GM12865 (cell line): ENCODE results near the gene WDR74.

Experiments used
- DNase-seq: peaks from one replicate; pipeline ENCODE4 v3.0.0; 2010; ENCODE audit warnings: low read depth
- H3K4me3 ChIP-seq: 2 replicates; pipeline ENCODE4 v1.5.1; 2011; ENCODE audit warnings: mild to moderate bottlenecking, low read depth, low read length, control low read depth
- TF ChIP-seq, protein P1 (sequence below): IDR thresholded peaks from 2 replicates; pipeline ENCODE4 v1.5.1; 2011; ENCODE audit warnings: low read length, control low read depth, low read depth, inconsistent platforms; ENCODE audit not compliant: insufficient read depth; ENCODE audit errors: missing control alignments

WDR74 gene

DNA sequence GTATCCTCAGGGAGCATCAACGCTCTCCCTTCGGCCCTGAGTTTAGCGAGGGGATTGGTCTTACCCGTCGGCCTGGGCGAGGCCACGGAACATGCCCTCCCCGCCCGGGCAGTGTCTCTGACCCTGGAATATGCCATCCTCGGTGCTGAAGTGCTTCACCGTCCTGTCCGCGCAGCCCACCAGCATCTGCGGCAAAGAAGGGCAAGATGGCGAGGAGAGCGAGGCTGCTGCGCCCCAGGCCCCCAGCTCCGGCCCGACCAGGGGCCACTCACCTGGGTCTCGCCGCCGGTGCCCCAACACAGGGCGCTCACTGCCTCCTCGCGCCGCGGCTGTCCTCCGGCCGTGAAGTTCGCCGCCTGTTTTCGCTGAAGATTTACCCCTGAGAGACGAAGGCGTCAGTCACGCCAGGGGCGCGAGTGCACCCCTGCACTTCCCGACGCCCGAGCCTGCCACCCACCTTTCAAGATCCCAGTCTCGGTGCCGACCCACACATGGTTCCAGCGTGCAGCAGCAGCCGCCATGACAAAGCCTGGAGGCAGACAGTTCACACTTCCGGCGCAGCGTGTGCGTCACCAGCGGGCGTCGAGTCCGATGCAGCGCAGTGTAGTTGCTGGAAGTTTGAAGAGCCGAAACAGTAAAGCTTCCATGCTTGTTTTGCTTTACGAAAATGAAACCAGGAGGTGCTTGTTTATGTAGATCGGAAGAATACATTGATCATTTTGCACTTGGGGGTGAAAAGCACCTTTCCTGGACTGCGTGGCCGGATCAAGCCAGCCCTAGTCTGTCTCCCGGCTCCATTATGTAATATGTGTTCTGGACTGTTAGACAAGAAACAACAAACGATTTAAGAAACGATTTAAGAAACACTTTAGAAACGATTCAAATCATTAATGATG lies at the start of gene WDR74:
TSS of gene WDR74 (minus strand) at position 541 of the 896 bp plus-strand sequence. CDS start at position 521, 20 bp downstream.
- TF ChIP-seq, protein P1, sequence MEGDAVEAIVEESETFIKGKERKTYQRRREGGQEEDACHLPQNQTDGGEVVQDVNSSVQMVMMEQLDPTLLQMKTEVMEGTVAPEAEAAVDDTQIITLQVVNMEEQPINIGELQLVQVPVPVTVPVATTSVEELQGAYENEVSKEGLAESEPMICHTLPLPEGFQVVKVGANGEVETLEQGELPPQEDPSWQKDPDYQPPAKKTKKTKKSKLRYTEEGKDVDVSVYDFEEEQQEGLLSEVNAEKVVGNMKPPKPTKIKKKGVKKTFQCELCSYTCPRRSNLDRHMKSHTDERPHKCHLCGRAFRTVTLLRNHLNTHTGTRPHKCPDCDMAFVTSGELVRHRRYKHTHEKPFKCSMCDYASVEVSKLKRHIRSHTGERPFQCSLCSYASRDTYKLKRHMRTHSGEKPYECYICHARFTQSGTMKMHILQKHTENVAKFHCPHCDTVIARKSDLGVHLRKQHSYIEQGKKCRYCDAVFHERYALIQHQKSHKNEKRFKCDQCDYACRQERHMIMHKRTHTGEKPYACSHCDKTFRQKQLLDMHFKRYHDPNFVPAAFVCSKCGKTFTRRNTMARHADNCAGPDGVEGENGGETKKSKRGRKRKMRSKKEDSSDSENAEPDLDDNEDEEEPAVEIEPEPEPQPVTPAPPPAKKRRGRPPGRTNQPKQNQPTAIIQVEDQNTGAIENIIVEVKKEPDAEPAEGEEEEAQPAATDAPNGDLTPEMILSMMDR = no peak

DNA sequence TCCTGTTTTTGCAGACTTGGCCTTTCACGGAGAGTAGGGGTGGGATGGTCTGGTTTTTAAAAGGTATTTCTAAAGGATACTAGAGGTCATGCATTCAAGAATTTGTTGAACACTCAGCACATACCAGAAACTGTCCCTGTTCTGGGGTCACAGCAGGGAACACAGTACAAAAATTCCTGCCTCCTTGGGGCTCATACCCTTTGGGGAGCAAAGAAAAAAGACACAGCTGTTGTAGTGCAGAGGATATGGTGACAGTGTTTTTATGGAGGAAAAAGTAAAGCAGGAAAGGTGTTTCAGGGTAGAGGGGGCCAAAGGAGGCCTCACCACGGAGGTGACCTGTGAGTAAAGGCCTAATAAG lies 49.7 kb upstream of the WDR74 start:
- TF ChIP-seq, protein P1 = no peak
- no peak overlapping the region for H3K4me3 ChIP-seq
- DNase-seq = no peak

More for the DNA sequence above, at the start of gene WDR74:
- DNase-seq = peak; percentile 97
- peak within 1 kb of the TSS; percentile 84 for H3K4me3 ChIP-seq

DNA sequence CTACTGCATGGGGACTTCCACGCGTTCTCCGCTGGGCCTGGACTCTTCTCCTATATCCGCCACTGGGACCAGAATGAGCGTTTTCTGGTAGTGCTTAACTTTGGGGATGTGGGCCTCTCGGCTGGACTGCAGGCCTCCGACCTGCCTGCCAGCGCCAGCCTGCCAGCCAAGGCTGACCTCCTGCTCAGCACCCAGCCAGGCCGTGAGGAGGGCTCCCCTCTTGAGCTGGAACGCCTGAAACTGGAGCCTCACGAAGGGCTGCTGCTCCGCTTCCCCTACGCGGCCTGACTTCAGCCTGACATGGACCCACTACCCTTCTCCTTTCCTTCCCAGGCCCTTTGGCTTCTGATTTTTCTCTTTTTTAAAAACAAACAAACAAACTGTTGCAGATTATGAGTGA lies 49.0 kb upstream of the WDR74 start:
- no peak overlapping the region for H3K4me3 ChIP-seq
- TF ChIP-seq, protein P1 = no peak
- DNase-seq = no peak

DNA sequence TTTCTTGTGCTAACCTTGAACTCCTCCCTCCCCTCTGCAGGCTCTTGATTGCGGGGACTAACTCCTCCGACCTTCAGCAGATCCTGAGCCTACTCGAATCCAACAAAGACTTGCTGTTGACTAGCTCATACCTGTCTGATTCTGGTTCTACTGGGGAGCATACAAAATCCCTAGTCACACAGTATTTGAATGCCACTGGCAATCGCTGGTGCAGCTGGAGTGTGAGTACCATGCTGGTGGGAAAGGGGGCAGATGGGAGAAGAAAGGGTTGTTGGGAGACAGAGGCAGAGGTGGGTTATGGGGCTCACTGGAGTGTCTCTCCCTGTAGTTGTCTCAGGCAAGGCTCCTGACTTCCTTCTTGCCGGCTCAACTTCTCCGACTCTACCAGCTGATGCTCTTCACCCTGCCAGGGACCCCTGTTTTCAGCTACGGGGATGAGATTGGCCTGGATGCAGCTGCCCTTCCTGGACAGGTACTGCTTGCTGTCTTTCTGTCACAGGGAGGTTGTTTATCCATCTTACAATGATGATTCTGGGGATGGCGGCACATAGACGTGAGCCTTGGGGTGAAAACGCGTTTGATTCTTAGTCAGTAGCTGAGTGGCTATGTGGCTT lies 45.9 kb upstream of the WDR74 start:
- no peak overlapping the region for H3K4me3 ChIP-seq
- TF ChIP-seq, protein P1 = no peak
- DNase-seq = no peak

DNA sequence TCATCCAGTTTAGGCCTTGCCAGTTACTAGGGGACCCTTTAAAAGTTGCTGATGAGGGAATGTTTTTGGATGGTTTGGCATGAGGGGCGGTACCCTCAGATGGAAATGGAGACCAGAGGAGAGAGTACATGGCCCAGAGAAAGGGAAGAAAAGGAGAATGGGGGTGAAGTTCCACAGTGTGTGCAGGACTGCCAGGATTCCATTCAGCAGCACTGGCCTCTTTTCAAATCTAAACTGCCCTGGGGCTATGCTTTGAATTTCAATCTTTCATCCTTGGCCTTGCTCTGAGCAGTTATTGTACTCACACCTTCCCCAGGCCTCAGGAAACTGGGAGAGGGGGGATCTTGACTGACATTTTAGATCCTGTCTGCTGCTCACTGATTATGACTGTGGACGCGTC lies 44.3 kb upstream of the WDR74 start:
- TF ChIP-seq, protein P1 = no peak
- no peak overlapping the region for H3K4me3 ChIP-seq
- no peak for DNase-seq

DNA sequence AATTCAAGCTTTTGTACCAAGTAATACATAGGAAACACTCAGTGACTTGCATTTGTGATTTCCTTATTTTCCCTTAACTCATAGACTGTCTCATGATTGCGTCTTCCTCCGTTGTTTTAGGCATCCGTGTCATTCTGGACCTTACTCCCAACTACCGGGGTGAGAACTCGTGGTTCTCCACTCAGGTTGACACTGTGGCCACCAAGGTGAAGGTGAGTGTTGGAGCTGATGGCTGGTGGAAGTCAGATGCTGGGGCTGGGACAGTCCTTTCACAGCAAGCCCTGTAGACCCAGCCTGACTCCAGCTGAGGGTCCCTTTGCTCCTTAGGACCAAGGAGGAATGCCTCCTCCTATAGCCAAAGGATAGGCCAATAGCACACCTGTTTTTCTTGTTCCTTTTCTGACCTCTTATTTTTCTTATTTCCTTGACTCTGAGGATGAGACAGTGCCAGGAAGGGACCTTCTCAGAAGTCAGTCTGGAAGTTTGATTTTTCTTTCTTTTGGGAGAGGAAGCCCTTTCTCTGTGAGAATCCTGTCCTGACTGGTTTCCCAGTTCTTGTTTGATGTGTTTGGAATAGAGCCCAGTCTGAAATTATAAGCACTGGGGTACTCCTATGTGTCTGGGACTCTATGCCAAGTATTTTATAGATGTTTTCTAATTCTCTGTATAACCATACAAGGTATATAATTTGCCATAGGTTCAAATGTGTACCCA lies 43.6 kb upstream of the WDR74 start:
- peak overlapping the region; percentile 58 for H3K4me3 ChIP-seq
- DNase-seq = no peak
- TF ChIP-seq, protein P1 = no peak
